Testis (tissue), 3 donors: ENCODE results near the gene PC. TPM values are rescaled to one million over a fixed set of nuclear protein-coding genes. Genes with fewer than 3 reads are reported as not detected.

Experiments used
- DNase-seq: peaks from one replicate; pipeline ENCODE4 v3.0.0-alpha.2; 2019
- H3K27ac ChIP-seq, 2 donors: fragments of 200-600 bp; sonication (generic); one replicate each; pipeline ENCODE4 v1.5.1; 2019
- H3K27me3 ChIP-seq: fragments of 200-600 bp; sonication (generic); one replicate; pipeline ENCODE4 v1.5.1; 2019
- H3K36me3 ChIP-seq: fragments of 200-600 bp; sonication (generic); one replicate; pipeline ENCODE4 v1.5.1; 2017; ENCODE audit warnings: low read depth; ENCODE audit errors: missing control alignments
- H3K4me1 ChIP-seq: fragments of 200-600 bp; sonication (generic); one replicate; pipeline ENCODE4 v1.5.1; 2019
- H3K4me3 ChIP-seq, 2 donors: fragments of 200-600 bp; sonication (generic); one replicate each; pipeline ENCODE4 v1.5.1; 2017 to 2019
- H3K9me3 ChIP-seq: fragments of 200-600 bp; sonication (generic); one replicate; pipeline ENCODE4 v1.5.1; 2017
- POLR2A ChIP-seq: fragments of 450-650 bp; IDR thresholded peaks from one replicate; pipeline ENCODE4 v1.6.1; 2017; ENCODE audit warnings: antibody characterized with exemption, mild to moderate bottlenecking, moderate library complexity
- WGBS, 2 donors: methylation state at CpG; one replicate each; pipeline ENCODE4 v1.1.5; 2018; 5-methylcytosine and 5-hydroxymethylcytosine counted together
- intact Hi-C: fragments of 100-400 bp; cut with DNase I; formaldehyde crosslinking; loops from one replicate; pipeline ENCODE4 v1.15.1; 2023; ENCODE audit warnings: low total_unique reads
- polyA plus RNA-seq: library from polyadenylated mRNA; stranded (reverse); fragments of 350-450 nt; fragmentation: Illumina TruSeq; extraction: RNeasy Lipid Tissue Mini Kit (QIAGEN cat#74804); gene quantifications from one replicate; pipeline ENCODE4 v1.2.3, GENCODE V29; 2014; ENCODE audit warnings: low read depth, low replicate concordance; ENCODE audit not compliant: insufficient read depth
- total RNA-seq, 2 donors: library from RNA; depleted of rRNA; stranded (reverse); fragments of >200 nt; gene quantifications; one replicate each; pipeline ENCODE4 v1.2.3, GENCODE V29; 2016
- TF ChIP-seq, protein P1 (sequence below), 3 experiments: fragments of 450-650 bp in 2 of 3; fragments of 200-600 bp in 1 of 3; sonication (generic) in 1 of 3; IDR thresholded peaks; one replicate each; pipeline ENCODE4 v1.5.1; 2016 to 2019; ENCODE audit warnings: antibody characterized with exemption in 3 of 3, mild to moderate bottlenecking in 2 of 3, moderate library complexity in 1 of 3

The PC gene
- total and polyA plus RNA-seq, 3 donors from 2014 or later, result 40.9 to 53.1 (median 46.0) TPM

DNA sequence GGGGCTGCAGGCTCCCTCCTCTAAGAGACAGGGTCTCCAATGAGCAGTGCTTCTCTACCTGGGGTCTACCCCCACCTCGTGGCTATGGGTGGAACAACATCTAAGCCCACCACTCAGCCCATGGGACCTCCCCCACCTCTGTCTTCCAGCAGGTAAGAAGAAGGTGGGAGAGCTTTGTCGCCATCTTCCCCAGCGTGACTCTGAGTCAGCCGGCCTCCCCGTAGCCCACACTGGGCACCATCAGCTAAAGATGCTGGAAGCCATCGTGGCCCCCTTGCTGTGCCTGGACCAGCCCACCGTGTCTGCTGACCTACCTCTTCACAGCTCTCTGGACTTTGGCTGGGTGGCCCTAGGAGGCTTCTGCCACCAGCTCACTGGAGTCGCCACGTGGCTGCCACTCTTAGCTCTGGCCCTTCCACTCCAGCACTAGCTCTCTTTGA, 17.9 kb upstream of the PC start:
- H3K27ac ChIP-seq, result no peak overlapping the region
- no peak for TF ChIP-seq POLR2A
- TF ChIP-seq, protein P1, sequence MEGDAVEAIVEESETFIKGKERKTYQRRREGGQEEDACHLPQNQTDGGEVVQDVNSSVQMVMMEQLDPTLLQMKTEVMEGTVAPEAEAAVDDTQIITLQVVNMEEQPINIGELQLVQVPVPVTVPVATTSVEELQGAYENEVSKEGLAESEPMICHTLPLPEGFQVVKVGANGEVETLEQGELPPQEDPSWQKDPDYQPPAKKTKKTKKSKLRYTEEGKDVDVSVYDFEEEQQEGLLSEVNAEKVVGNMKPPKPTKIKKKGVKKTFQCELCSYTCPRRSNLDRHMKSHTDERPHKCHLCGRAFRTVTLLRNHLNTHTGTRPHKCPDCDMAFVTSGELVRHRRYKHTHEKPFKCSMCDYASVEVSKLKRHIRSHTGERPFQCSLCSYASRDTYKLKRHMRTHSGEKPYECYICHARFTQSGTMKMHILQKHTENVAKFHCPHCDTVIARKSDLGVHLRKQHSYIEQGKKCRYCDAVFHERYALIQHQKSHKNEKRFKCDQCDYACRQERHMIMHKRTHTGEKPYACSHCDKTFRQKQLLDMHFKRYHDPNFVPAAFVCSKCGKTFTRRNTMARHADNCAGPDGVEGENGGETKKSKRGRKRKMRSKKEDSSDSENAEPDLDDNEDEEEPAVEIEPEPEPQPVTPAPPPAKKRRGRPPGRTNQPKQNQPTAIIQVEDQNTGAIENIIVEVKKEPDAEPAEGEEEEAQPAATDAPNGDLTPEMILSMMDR (IDR thresholded peaks at IDR 0.05), result peak in 1 of 3 experiments; percentile 4
- intact Hi-C loops, result no loop called here
- no peaks in the 10 kb centered on the region for H3K9me3 ChIP-seq
- DNase-seq, result no peak
- WGBS, 2 donors, result 64 to 73% methylated on average over 7 to 9 of the region's 9 CpGs
- no peaks in the 10 kb centered on the region for H3K4me1 ChIP-seq
- H3K4me3 ChIP-seq, result no peak overlapping the region
- no peaks in the 10 kb centered on the region for H3K27me3 ChIP-seq
- H3K36me3 ChIP-seq, result no peaks in the 10 kb centered on the region

DNA sequence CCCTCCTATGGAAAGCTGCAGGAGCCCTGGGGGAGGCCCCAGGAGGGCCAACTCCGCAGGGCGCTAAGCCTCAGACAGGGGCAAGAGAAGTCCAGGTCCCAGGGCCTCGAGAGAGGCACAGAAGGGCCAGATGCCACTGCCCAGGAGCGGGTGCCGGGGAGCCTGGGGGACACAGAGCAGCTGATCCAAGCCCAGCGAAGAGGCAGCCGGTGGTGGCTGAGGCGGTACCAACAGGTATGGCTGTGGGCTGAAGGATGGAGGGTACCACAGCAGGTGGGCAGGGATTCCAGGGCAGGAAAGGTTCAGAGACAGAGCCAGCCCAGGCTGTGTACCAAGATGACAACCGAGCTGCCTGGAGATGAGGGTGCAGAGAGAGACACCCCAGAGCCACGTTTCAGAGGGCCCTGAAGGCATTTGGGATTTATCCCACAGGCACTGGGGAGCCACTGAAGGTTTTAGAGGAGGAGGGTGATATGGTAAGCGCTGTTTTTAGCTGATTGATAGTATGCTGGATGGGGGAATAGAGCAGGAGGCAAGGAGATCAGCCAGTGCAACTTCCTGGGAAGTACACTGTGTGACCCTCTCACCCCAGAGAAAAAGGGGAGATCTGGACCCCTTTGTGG, 17.3 kb upstream of the PC start:
- Histone ChIP-seq H3K4me3 (no peak overlapping the region), H3K27ac (no peak overlapping the region), H3K27me3 (no peaks in the 10 kb centered on the region), H3K36me3 (no peaks in the 10 kb centered on the region), H3K9me3 (no peaks in the 10 kb centered on the region), H3K4me1 (no peaks in the 10 kb centered on the region)
- intact Hi-C loops, result no loop called here
- DNase-seq, result no peak
- no peak for TF ChIP-seq POLR2A
- TF ChIP-seq, protein P1 (IDR thresholded peaks at IDR 0.05), result no peak
- 73 to 82% methylated on average over 8 to 11 of the region's 11 CpGs for WGBS, 2 donors

DNA sequence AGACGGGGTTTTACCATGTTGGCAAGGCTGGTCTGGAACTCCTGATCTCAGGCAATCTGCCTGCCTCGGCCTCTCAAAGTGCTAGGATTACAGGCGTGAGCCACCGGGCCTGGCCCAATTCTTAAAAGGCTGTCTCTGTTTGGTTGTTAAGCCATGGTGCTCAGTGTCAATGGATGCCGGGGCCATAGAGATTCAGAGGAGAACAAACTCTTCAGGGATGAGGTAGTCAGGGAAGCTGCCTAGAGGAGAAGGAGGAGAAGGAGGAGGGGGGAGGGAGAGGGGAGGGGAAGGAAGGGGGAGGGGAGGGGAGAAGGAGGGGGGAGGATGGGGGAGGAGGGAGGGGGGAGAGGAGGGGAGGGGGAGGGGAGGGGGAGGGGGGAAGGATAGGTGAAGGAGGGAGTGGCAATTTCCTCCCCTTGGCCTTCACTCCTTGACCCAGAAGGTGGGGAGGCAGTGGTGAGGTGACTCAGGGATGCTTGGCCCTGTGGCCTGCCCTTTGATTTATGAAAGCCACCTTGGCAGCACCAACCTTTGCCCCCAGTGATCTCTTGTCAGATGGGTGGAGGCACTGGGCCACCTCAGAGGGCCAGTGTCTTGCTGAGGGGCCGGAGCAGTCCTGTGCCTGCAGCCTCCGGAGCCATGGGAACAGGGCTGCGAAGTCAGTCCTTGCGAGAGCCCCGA, 16.7 kb upstream of the PC start, which contains the start of gene C11orf86:
Gene C11orf86 (plus strand): TSS at position 581 of the 681 bp plus-strand sequence. CDS start 59 bp downstream, at position 640.
- H3K27ac ChIP-seq, result no peak within 1 kb of the TSS
- intact Hi-C loops, result no loop called here

DNA sequence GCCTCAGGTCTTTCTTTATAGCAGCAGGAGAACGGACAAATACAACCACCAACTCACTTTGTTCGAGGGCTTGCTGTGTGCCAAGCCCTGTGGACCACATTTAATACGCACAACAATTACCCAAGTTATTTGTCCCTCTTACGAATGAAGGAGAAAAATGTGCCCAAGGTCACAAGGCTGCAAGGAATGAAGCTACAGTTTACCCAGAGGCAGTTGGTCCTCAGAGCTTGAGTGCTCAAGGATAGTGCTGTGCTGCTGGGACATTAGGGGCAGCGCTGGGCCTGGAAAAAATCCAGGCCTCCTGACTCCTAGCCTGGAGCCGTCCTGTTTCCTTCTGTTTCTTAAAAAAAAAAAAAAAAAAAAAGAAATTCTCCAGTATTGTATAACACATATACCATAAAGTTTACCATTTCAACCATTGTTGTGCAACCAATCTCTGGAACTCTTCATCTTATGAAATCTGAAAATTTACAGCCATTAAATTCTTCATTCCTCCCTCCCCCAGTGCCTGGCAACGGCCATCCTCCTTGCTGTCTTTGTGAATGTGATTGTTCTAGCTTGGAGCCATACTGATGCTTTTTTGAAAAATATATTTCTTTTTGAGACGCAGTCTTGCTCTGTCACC, 15.9 kb upstream of the PC start:
- DNase-seq, result no peak
- H3K27me3 ChIP-seq, result no peaks in the 10 kb centered on the region
- H3K27ac ChIP-seq, result no peak overlapping the region
- TF ChIP-seq POLR2A, result no peak
- no peaks in the 10 kb centered on the region for H3K36me3 ChIP-seq
- H3K4me3 ChIP-seq, result no peak overlapping the region
- intact Hi-C loops, result no loop called here
- H3K9me3 ChIP-seq, result no peaks in the 10 kb centered on the region
- WGBS, 2 donors, result 57 to 66% methylated on average over 8 of the region's 8 CpGs
- no peaks in the 10 kb centered on the region for H3K4me1 ChIP-seq

More for the DNA sequence above, 16.7 kb upstream of the PC start, which contains the start of gene C11orf86:
- H3K4me1 ChIP-seq, result no peaks in the 10 kb centered on the region
- WGBS, 2 donors, result 81 to 89% methylated on average over 6 to 9 of the region's 10 CpGs
- H3K9me3 ChIP-seq, result no peaks in the 10 kb centered on the region
- H3K27me3 ChIP-seq, result no peaks in the 10 kb centered on the region
- TF ChIP-seq, protein P1 (IDR thresholded peaks at IDR 0.05), result no peak
- no peak for TF ChIP-seq POLR2A
- no peak within 1 kb of the TSS for H3K4me3 ChIP-seq
- no peak for DNase-seq
- no peaks in the 10 kb centered on the region for H3K36me3 ChIP-seq

DNA sequence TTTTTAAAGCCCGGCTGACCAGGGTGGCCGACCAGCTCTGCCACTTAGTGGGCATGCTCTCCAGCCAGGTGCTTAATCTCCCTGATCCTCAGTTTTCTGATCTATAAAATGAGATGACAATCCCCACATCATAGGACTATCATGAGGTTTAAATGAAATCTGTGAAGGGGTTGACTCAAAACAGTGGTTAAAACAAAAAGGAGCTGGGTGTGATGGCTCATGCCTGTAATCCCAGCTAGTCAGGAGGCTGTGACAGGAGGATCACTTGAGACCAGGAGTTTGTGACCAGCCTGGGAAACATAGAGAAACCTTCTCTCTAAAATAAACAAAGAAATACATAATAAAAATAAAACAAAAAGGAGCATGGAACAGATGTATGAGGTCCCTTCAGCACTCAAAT, 13.3 kb upstream of the PC start:
- H3K4me1 ChIP-seq, result no peaks in the 10 kb centered on the region
- 88 to 94% methylated on average over 2 of the region's 2 CpGs for WGBS, 2 donors
- no peaks in the 10 kb centered on the region for H3K9me3 ChIP-seq
- TF ChIP-seq POLR2A, result no peak
- TF ChIP-seq, protein P1 (IDR thresholded peaks at IDR 0.05), result no peak
- no peak overlapping the region for H3K4me3 ChIP-seq
- no peaks in the 10 kb centered on the region for H3K36me3 ChIP-seq
- no peaks in the 10 kb centered on the region for H3K27me3 ChIP-seq
- intact Hi-C loops, result no loop called here
- no peak for DNase-seq
- H3K27ac ChIP-seq, result no peak overlapping the region
